CD4-positive, alpha-beta T cell treated with Interferon alpha-2 for 1 hour (primary cell): ENCODE results near the gene CAPN6.
A peak's percentile ranks its signal among the peaks of the same experiment; 100 is the strongest.

Source experiments
- DNase-seq, 2 donors: peaks; one replicate each; pipeline ENCODE4 v3.0.0-alpha.2; 2020 to 2022

CAPN6 gene, protein sequence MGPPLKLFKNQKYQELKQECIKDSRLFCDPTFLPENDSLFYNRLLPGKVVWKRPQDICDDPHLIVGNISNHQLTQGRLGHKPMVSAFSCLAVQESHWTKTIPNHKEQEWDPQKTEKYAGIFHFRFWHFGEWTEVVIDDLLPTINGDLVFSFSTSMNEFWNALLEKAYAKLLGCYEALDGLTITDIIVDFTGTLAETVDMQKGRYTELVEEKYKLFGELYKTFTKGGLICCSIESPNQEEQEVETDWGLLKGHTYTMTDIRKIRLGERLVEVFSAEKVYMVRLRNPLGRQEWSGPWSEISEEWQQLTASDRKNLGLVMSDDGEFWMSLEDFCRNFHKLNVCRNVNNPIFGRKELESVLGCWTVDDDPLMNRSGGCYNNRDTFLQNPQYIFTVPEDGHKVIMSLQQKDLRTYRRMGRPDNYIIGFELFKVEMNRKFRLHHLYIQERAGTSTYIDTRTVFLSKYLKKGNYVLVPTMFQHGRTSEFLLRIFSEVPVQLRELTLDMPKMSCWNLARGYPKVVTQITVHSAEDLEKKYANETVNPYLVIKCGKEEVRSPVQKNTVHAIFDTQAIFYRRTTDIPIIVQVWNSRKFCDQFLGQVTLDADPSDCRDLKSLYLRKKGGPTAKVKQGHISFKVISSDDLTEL

DNA sequence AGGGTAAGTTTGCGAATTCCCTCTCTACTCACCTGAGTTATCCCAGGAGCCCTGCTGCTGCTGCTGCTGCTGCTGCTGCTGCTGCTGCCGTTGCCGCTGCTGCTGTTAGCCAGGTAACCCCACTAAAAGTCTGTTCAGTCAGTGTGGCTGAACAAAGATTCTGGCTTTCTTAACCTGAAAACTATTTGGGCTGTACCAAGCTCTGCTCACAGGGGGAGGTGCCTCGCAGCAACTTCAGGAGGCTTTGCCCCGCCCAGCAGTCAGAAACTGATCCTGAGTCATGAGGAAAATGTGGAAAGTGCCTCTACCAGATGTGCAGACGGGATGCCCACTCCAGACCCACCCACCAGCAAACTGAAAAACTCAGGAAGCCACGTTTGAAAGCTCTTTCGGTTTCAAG, at the start of gene CAPN6:
Gene CAPN6 (minus strand): TSS at position 145 of the 400 bp plus-strand sequence. CDS start 6,547 bp downstream, outside the sequence.
- DNase-seq = no peak

DNA sequence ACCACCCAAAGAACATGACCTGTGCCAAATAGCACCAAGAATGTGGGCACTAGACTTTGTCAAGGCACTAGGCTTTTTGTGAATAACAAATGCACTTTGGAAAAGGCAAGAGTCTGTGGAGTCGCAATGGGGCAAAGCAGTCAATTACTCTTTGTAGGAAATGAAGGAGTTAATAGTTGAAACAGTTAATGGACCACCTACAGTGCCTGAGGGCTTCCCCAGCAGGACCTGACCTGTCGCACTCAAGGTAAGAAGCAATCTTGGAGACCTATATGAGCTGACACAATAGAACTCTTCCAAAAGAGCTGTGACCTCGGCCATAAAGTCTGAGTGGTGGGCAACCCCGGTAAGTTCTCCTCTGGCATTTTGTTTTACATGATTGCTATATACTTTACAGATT, 49.2 kb upstream of the CAPN6 start:
- DNase-seq = no peak

DNA sequence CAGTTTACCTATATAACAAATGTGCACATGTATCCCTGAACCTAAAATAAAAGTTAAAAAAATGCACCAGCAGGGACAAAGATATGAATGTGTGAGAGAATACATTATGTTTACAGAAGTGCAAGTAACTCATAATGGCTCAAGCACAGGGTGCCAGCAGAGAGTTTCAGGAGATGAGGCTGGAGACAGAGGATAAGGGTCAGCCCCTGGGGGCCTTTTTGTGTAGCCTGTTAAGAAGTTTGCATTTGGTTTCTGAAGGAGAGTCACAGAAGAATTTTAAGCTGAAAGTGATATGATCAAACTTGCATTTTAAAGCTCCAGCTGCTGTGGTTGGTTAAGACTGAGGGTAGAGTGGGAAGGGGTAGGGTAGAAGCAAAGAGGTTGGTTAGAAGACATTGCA, 48.6 kb upstream of the CAPN6 start:
- DNase-seq = no peak

- DNase-seq = no peak
Measured at GRCh38 chrX:111309083-111309482, 38.8 kb upstream of the CAPN6 start.

GRCh38 chrX:111308039-111308438, 37.8 kb upstream of the CAPN6 start:
- DNase-seq = no peak

GRCh38 chrX:111302284-111302683, 32.0 kb upstream of the CAPN6 start:
- no peak for DNase-seq

DNA sequence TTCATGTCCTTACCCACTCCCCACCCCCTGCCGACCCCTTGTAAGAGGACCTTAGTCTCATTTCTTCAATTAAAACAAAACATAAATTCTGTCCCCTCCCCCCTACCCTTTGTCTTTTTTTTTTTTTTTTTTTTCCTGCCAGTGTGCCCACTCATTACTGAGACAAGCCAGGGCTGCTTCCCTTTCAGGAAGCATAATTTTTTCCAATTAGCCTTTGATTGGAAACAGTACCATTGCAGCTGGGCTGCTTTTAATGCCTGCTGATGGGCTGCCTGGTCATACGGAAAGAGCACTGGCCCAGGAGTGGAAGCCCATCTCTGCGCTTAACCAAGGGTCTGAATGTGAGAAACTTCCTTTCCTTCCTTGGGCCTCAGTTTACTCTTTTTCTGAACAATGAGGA, 18.6 kb upstream of the CAPN6 start:
- DNase-seq = no peak

- DNase-seq = no peak
Measured at GRCh38 chrX:111284631-111285293, 14.5 kb upstream of the CAPN6 start.

DNA sequence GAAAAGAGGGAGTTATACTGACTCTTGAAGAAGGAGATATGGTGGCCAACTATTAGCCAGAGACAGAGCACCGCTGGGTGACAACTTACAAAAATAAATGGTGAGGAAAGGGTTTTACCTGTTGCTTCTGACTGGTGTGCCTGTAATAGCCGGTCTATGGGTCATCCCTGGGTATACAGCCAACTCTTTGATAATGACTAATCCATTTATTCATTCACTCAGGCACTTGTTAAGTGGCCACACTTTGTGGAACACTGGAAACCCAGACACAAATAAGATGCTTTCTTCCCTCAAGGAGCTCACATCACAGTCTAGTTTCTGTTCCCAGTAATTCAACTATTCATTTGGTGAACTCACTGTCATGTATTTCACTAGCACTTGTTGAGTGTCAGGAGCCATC, 13.2 kb upstream of the CAPN6 start:
- no peak for DNase-seq

- no peak for DNase-seq
Measured at GRCh38 chrX:111282991-111283390, 12.7 kb upstream of the CAPN6 start.

DNA sequence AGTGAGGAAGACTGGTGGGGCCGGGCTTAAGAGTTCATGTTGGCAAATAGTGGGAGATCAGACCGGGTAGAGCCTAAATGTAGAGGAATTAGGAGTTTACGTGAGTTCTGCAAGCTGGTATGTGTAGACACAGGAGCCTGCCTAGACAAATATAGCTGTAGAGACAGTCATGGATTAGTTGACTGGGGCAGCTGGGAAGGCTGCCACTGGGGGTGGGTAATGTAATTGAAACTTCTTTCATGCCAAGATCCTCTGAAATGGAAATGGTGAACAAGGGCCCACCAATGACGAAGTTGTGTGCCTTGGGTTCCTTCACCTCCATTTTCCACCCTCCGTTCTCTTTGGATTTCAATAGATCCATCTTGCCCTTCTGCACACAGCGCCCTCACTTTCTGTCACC, 11.9 kb upstream of the CAPN6 start:
- DNase-seq = no peak

DNA sequence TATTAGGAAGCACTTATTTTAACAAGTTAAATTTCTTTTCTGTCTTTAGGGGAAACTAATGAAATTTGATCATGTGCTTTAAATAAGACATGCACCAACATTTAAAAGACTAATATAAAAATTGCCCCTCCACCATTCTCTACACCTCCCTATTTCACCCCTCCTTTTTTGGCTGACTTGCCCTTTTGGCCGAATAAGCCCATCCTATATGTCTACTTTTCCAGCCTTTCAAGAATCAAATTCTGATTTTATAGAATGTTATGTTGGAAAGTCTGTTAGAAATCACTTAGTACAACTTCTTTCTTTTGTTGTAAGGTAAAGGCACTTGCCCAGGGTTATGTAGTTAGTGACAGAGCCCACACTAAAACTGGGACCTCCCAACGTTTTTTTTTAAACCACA, 1.8 kb downstream of the CAPN6 start:
- no peak for DNase-seq

- no peak for DNase-seq
Measured at GRCh38 chrX:111265486-111265885, 4.8 kb downstream of the CAPN6 start.

- no peak for DNase-seq
Measured at GRCh38 chrX:111264385-111264784, 5.9 kb downstream of the CAPN6 start.

DNA sequence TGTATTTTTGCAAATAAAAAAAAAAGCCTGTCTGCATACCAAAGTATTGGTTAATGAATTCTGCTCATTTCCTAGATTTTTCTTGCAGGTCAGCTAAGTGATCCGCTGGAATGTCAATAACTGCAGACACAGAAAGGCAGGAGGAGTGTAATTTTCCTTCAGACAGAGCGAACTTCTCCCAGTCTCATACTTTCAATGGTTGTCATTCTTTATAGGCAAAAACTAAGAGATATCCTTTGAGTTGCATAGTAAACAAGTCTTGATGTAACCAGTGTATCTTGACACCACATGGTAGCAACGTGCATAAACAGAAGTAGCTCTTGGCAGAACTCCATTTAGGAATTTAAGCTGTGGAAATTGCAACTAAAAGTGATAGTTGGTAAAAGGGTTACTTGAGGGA, 8.2 kb downstream of the CAPN6 start:
- DNase-seq = no peak

GRCh38 chrX:111260451-111260850, 9.8 kb downstream of the CAPN6 start:
- no peak for DNase-seq

GRCh38 chrX:111259559-111259958, 10.7 kb downstream of the CAPN6 start:
- DNase-seq = no peak

GRCh38 chrX:111257733-111258132, 12.6 kb downstream of the CAPN6 start:
- no peak for DNase-seq

DNA sequence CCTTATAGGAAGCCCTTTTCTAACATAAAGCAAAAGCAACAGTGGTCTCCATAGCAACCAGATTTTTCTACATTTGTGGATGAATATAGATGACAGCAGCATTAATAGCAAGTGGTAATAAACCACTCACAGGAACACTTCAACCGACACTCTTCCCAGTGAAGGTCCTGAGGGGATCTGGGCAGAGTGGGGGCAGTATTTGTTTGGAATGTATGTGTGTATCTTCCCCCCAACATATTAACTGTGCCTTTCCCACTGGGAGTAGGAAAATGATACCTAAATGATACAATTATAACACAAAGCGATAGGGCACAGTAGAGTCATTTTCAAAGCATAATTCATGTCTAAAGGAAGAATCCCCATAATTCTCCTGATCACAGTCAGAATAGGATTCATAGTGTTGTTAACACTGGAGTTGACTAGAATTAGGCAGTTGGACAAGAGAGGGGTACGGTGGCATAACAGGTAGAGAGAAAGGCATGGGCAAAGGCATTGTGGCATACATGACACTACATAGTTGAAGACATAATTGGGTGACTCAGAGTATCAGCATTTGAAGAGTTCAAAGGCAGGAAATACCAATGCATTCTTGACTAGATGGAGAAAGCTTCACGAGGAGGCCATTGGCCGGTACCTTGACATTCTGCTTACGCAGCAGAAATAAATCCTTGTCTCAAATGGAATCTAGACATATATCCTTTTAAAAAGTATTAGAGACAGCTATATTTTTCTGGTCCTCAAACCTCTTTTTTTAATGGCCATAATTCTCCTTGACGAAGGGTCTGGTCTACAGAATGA, 15.2 kb downstream of the CAPN6 start:
- DNase-seq = no peak

GRCh38 chrX:111244235-111244750, 26.0 kb downstream of the CAPN6 start:
- DNase-seq = peak in 1 of 2 donors; percentile 12

GRCh38 chrX:111216293-111216801, 53.9 kb downstream of the CAPN6 start:
- DNase-seq = no peak

DNA sequence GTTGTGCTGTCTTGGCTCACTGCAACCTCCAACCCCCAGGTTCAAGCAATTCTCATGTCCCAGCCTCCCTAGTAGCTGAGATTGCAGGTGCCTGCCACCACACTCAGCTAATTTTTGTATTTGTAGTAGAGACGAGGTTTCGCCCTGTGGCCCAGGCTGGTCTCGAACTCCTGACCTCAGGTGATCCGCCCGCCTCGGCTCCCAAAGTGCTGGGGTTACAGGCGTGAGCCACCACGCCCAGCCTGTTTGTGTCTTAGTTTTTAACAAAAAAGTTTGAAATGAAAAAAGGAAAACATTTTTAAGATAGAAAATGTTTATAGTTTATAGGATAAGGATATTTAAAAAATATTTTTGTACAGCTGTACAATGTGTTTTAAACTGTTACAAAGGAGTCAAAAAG, 62.4 kb downstream of the CAPN6 start:
- no peak for DNase-seq

- DNase-seq = no peak
Measured at GRCh38 chrX:111200327-111200726, 70.0 kb downstream of the CAPN6 start.
